Measurements from ENCODE around the gene STUM.
"Not testable (repeated sequence)": the region's sequence is repeated elsewhere in the genome, so short reads cannot be mapped to it uniquely, and the experiment has no call there.

STUM gene

DNA sequence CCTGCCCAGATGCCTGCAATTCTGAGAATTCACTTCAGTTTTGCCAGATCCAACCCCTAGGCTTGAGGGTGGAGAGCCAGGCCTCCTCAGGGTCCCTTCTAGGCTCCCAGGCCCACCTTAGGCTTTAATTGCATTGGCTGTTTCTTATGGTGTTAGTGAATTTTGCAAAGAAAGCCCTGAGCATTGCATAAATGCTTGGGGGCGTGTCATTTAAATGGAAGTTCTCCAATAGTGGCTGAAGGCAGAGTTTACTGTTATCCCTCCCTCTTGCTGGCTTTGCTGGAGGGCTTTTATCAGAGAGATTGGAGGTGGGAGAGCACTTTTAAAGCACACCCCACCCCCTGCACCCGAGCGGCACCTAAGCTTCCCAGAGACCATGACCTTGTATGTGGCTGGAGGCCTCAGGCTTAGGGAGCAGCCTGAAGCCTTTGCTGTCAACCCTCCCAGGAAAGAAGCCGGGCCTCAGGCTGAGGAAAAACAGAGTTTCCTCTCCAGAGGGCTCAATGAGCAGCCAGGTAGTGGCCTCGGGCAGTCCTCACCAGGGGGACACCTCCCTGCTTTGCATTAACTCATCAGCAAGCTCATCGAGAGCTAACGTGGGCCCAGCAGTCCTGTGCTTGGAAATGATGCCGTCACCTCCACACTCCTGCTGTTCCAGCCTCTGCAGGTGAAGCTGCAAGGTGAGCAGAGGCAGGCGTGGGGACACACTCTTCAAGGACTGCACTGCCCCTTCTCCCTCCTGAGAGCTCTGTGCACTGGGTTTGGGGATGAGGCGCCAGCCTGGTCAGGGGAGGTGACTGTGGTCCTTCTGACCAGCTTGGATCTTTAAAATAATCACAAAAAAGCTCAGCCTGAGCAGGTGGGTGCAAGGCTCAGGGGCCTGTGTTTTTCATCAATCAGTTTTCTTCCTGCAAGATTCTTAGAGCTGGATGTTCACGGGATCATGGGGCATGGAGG, 58.0 kb downstream of the STUM start:
- no peak for DNase-seq

- DNase-seq: no peak
Observed at GRCh38 chr1:226607268-226607660, 58.7 kb downstream of the STUM start.

DNA sequence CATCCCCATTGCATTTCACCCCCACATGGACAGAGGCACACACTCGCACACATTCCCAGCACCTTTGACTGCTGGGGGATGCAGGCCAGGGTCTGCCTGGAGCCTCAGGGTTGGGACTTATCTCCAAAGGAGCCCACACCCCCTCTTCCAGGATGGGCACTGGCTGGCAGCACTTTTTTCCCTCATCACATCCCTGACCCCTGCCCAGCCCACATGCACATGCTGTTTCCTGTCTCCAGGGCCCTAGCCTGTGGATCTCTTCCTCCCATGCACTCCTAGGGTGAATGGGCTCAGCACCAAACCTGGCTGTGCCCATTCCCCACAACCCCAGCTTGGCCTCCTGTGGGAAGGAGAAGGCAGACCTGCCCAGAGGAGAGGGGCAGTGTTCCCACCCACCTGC, 59.3 kb downstream of the STUM start:
- DNase-seq: no peak

DNA sequence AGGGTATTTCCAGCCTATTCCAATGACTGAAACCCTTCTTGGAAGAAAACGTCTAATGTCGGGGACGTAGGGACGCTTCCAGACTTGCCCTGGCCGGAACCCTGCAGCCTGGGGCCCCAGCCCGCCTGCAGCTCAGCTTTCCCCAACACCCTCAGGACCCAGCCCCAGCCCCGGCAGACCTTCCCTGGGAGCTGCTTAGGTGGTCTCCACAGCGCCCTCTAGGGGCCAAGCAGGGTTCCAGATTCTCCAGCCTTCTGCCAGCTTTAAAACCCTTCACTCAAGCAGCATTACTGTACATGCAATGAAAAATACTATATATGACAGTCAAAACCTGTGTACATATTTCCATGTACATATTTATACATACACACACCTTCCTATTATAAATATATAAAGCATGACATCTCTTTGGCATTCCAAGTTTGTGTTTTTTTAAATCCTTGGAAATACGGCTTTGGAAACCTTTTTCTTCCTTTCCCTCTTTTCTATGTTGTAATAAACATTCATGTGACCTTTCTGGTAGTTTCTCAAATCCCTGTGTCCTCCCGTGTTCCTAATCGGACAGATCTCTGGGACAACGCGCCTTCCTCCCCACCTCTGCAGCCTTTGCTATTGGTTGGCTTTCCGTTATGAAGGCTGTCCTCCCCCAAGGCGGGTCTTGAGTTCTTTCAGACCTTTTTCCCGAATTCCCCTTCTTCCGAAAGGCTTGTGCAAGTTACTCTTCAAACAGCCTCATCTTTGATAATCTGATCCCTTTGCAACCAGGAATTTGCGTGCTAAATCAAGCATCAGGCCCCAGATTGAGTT, 60.3 kb downstream of the STUM start:
- peak; percentile 34 for DNase-seq

- no peak for DNase-seq
Observed at GRCh38 chr1:226609836-226610455, 61.4 kb downstream of the STUM start.

GRCh38 chr1:226610671-226611070, 62.1 kb downstream of the STUM start:
- no peak for DNase-seq

- DNase-seq: no peak
Observed at GRCh38 chr1:226611301-226611700, 62.7 kb downstream of the STUM start.

DNA sequence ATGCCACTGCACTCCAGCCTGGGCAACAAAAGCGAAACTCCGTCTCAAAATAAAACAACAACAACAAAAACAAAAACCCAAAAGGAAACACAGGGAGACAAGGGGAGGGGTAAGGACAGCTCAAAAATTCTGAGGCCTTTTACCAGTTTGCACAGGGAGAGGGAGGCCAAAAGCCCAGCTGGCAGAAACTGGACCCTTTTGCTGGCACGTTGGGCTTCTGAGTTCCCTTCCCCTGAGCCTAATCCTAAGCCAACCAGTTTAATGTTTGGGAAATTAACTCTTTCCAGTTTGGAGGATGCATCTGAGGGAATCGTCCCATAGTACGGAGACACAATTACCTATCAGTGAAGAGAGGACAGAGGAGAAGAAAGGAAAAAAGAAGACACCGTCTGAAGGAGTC, 63.4 kb downstream of the STUM start:
- DNase-seq: not testable (repeated sequence)

DNA sequence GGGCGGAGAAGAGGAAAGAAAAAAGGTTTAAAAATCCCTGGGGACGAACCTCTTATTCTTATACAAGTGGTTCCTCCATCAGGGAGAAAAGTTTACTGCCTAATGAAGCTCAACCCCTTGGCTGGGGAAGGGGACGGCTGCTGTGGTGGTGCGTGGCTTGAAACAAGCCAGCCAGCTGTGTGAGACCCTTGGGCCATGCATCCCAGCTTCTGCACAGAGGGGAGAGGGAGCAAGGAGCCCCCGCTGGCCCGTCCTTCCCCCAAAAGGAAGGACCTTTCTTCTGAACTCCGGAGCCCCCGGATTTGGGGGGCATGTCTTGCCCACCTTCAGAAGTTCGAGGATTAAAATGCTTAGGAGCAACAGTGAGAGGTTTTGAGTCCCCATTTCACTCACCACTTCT, 67.3 kb downstream of the STUM start:
- no peak for DNase-seq

DNA sequence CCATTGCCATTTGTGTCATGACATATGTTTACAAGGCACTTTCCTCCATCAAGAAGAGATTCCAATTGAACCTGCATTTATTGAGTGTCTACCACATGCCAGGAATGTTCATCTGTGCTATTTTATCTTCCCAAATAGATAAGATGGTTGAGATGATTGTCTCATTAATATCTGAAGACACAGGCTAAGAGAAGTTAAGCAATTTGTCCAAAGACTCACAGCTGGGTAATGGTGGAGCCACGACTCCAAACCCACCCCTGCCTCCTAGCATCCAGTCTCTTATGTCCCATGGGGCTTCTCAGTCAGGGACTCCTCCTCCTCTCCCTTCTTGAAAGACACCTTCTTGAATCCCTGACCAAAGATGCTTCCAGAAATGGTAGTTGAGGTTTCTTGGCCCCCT, 68.1 kb downstream of the STUM start:
- DNase-seq: no peak

DNA sequence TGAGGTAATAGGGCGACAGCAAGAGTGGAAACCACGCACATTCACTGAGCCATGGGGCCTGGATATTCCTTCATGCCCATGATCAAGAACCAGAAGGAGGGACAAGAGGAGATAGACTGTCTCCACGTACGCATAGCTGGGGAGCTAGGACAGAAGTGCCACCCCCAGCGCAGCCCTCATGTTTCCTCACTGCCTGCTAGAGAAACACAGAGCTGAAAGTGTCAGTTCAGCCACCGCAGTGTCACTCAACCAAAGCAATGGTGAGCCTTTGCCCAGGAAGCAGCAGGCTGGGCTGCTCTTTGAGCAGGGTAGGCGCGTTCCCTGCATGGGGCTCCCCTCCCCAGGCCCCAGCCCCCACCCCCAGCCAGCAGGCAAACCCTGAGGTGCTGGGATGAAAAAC, 68.5 kb downstream of the STUM start:
- DNase-seq: no peak

DNA sequence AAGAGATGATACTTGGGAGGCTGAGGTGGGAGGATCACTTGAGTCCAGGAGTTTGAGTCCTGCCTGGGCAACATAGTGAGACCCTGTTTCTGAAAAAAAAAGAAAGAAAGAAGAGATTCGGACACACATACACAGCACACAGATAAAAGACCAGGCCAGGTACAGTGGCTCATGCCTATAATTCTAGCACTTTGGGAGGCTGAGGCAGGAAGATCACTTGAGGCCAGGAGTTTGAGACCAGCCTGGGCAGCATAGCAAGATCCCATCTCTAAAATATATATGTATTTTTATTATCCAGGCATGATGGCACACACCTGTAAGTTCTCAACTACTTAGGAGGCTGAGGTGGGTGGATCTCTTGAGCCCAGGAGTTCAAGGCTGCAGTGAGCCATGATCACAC, 69.2 kb downstream of the STUM start:
- DNase-seq: not testable (repeated sequence)

DNA sequence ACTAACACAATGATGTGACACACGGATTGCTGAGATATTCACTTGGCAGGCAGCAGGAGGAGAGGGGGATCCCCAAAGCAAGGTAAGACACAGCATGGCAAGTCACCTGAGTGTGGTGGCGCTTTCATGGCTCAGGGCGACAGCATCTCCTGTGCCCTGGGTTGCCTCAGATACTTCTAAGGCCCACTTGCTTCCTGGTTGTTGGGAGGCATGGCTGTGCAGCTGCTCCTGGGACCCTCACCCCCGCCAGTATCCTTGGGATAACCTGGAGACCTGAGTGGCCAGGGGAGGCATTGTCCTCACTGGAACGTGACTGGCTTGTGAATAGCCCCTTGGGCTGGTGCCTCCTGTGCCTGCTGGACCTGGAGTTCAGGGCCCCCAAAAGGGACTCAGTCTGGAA, 69.8 kb downstream of the STUM start:
- no peak for DNase-seq

DNA sequence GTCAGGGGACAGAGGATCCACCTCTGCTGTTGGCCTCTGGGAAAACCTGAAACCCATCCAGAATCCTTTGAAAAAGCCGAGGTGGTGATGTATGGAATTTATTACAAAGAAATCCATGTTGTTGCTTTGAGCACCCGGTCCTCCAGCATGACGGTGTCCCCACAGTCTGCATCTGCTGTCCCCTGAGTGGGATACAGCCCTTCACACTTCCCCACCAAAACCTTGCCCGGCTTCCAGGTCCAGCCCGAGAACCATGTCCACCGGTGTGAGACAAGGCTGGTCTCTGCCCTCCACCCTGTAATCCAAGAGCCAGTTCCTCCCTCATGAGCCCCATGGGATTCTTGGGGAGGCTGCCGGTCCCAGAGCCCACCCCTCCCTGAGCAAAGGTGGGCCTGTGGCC, 70.5 kb downstream of the STUM start:
- no peak for DNase-seq

- no peak for DNase-seq
Observed at GRCh38 chr1:226622012-226622411, 73.4 kb downstream of the STUM start.

GRCh38 chr1:226624526-226624925, 76.0 kb downstream of the STUM start:
- no peak for DNase-seq

GRCh38 chr1:226625326-226625725, 76.8 kb downstream of the STUM start:
- no peak for DNase-seq

GRCh38 chr1:226625832-226626576, 77.4 kb downstream of the STUM start:
- no peak for DNase-seq

- no peak for DNase-seq
Observed at GRCh38 chr1:226626577-226626956, 78.0 kb downstream of the STUM start.

GRCh38 chr1:226627050-226627755, 78.6 kb downstream of the STUM start:
- no peak for DNase-seq

DNA sequence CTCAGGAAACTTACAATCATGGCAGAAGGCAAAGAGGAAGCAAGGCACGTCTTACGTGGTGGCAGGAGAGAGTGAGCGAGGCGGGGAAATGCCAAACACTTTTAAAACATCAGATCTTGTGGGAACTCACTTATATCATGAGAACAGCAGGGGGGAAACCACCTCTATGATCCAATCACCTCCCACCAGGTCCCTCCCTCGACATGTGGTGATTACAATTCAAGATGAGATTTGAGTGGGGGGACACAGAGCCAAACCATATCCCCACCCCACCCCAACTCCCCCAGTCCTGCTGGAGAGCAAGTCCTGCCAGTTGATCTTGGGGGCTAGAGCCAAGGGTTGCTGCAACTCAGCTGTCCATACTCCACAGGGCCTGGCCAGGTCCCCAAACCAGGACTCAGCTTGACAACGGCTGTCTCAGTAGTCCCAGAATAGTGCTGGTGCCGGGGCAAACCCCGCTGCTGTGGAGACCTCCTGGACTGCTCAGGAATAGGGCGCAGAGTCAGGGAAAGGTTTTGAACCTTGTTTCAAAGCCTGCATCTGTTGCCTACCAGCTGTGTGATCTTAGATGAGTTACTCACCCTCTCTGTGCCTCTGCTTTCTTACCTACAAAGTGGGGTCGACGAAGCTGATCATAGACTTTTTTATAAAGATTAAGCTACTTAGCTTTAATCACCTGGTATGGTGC, 79.5 kb downstream of the STUM start:
- no peak for DNase-seq
